ENCODE results near the gene TSN.

- no peak for TF ChIP-seq CTCF (conservative IDR thresholded peaks at IDR 0.05; ENCODE audit: low read depth, low read length)
- TF ChIP-seq EZH2 (IDR thresholded peaks at IDR 0.05; ENCODE audit: borderline replicate concordance, low read depth, low read length, poor library complexity, severe bottlenecking) = no peak
Measured at GRCh38 chr2:121777699-121778058, 22.2 kb downstream of the TSN start.

Data from A673 (cell line).